AG04450 (cell line): Measurements from ENCODE around the gene BCL2L14. TPM values are rescaled to one million over a fixed set of nuclear protein-coding genes. Genes with fewer than 3 reads are reported as not detected.

Source experiments
- CTCF ChIA-PET: fragments of 300-600, 350-600 bp; formaldehyde crosslinking; extraction: SDS; loops from one replicate; lab custom pipeline; 2022; ENCODE audit warnings: antibody characterized with exemption, inconsistent platforms; lab: Charles Lee
- POLR2A ChIA-PET: fragments of 350-600 bp; formaldehyde crosslinking; extraction: SDS; loops from one replicate; lab custom pipeline; 2021; ENCODE audit warnings: antibody characterized with exemption, inconsistent platforms; lab: Yijun Ruan, JAX
- DNase-seq: peaks from one replicate; pipeline ENCODE4 v3.0.0-alpha.2; 2011; ENCODE audit warnings: low read depth, low spot score
- H3K27ac ChIP-seq: one replicate; pipeline ENCODE4 v1.5.1; 2012; ENCODE audit warnings: low read depth, low read length, control low read depth
- H3K27me3 ChIP-seq: one replicate; pipeline ENCODE4 v1.6.0; 2012; ENCODE audit warnings: low read length; ENCODE audit not compliant: control insufficient read depth, insufficient read depth
- H3K4me3 ChIP-seq: 2 replicates; pipeline ENCODE4 v1.5.1; 2011; ENCODE audit warnings: mild to moderate bottlenecking, low read depth, low read length, control low read depth
- H3K9me3 ChIP-seq: 2 replicates; pipeline ENCODE4 v1.5.1; 2012; ENCODE audit warnings: low read length; ENCODE audit not compliant: control insufficient read depth, insufficient read depth
- CTCF ChIP-seq: IDR thresholded peaks from 2 replicates; pipeline ENCODE4 v1.5.1; 2011; ENCODE audit warnings: low read depth, low read length, control low read depth, inconsistent platforms
- polyA plus RNA-seq: library from polyadenylated mRNA; depleted of rRNA; stranded (reverse); fragments of >200 nt; gene quantifications from 2 replicates; pipeline ENCODE4 v1.2.3, GENCODE V29; 2011

Gene BCL2L14
- polyA plus RNA-seq, 1 experiment: not detected

GRCh38 chr12:12032851-12033797 is 37.6 kb upstream of the BCL2L14 start:
- no peak overlapping the region for H3K27ac ChIP-seq
- DNase-seq: peak; percentile 76
- POLR2A ChIA-PET: interaction anchor here (0.9 to 1.3 kb wide), 3 partner anchors 234 to 453 kb away, joined by 3 to 4 read pairs (median 4); partner anchors contain the start of genes ETV6 and LRP6

GRCh38 chr12:12033824-12034223 is 36.9 kb upstream of the BCL2L14 start:
- no peak overlapping the region for H3K4me3 ChIP-seq
- peaks cover 3% of the 10 kb centered on the region for H3K27me3 ChIP-seq
- H3K27ac ChIP-seq: no peak overlapping the region
- no peak for TF ChIP-seq CTCF
- no peak for DNase-seq
- H3K9me3 ChIP-seq: no peaks in the 10 kb centered on the region
- ChIA-PET CTCF (interaction anchor here (0.5 to 11.0 kb wide), 29 partner anchors 20 to 703 kb away, joined by 3 to 296 read pairs (median 5); no protein-coding TSS in a partner anchor), POLR2A (no interaction called here)

More at GRCh38 chr12:12032851-12033797, 37.6 kb upstream of the BCL2L14 start:
- no peaks in the 10 kb centered on the region for H3K27me3 ChIP-seq
- H3K4me3 ChIP-seq: peak overlapping the region; percentile 60
- CTCF ChIA-PET: interaction anchor here (0.5 to 11.0 kb wide), 70 partner anchors 9 to 681 kb away, joined by 3 to 296 read pairs (median 4); partner anchors contain the start of gene ETV6
- no peaks in the 10 kb centered on the region for H3K9me3 ChIP-seq
- TF ChIP-seq CTCF: peak; percentile 91

DNA sequence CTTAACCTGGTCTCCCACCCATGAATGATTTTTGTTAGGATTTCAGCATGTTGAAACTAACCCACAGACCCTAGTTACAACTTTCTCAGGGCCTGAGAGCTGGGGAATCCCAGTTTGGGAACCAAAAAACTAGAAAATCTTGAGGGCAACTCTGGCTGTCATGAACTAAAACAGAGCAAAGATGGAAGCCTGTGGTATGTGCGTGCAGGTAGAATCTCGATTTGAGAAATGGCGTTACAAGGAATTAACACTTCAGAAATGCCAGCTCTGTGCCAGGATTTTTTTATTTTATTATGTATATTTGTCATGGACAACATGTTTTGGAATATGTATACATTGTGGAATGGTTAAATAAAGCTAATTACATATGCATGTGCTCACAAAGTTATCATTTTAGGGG is 36.4 kb upstream of the BCL2L14 start:
- H3K27ac ChIP-seq: no peak overlapping the region
- TF ChIP-seq CTCF: no peak
- CTCF ChIA-PET: interaction anchor here (0.5 to 11.0 kb wide), 18 partner anchors 21 to 703 kb away, joined by 3 to 296 read pairs (median 5); no protein-coding TSS in a partner anchor
- POLR2A ChIA-PET: no interaction called here
- H3K4me3 ChIP-seq: no peak overlapping the region
- peaks cover 3% of the 10 kb centered on the region for H3K27me3 ChIP-seq
- H3K9me3 ChIP-seq: no peaks in the 10 kb centered on the region
- DNase-seq: no peak

- H3K27me3 ChIP-seq: peaks cover 7% of the 10 kb centered on the region
- no peaks in the 10 kb centered on the region for H3K9me3 ChIP-seq
- H3K27ac ChIP-seq: no peak overlapping the region
- H3K4me3 ChIP-seq: no peak overlapping the region
- DNase-seq: no peak
- no peak for TF ChIP-seq CTCF
- ChIA-PET POLR2A (no interaction called here), CTCF (interaction anchor here (1.0 to 11.0 kb wide), 5 partner anchors 10 to 670 kb away, joined by 4 to 296 read pairs (median 7); no protein-coding TSS in a partner anchor)
These were observed 35.5 kb upstream of the BCL2L14 start for GRCh38 chr12:12035229-12035628.
